22Rv1 (cell line): ENCODE data around the gene ERCC6.

ENCODE experiments used
- ZFX ChIP-seq: fragments of 450-650 bp; IDR thresholded peaks from 2 replicates; pipeline ENCODE4 v1.6.1; 2017; ENCODE audit warnings: antibody characterized with exemption, borderline replicate concordance
- TF ChIP-seq, protein P1 (sequence below): fragments of 450-650 bp; IDR thresholded peaks from 2 replicates; pipeline ENCODE4 v1.5.1; 2017; ENCODE audit warnings: mild to moderate bottlenecking

DNA sequence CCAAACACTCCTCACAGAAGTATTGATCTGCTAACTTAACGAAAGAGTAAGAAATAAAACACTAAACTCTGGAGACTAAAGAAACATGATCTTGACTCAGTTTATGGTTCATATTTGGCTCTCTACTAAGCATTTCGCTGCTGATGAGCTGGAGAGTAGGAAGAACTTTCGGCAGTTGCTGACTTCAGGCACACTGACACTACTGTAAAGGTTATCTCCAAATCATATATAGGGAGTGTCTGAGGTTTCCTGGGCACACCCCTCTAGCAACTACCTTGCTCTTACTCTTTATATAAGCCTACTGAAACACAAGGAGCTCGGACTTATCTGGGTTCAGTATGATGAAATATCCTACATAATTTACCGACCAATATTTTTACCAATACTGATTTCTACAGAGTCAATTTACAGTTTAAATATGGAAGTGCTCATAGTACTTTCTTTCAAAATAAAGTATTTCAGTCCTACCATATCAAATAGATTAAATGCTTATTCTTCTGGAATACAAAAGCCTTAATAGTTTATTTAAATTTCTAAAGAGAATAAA, 39.5 kb downstream of the ERCC6 start:
- TF ChIP-seq, protein P1, sequence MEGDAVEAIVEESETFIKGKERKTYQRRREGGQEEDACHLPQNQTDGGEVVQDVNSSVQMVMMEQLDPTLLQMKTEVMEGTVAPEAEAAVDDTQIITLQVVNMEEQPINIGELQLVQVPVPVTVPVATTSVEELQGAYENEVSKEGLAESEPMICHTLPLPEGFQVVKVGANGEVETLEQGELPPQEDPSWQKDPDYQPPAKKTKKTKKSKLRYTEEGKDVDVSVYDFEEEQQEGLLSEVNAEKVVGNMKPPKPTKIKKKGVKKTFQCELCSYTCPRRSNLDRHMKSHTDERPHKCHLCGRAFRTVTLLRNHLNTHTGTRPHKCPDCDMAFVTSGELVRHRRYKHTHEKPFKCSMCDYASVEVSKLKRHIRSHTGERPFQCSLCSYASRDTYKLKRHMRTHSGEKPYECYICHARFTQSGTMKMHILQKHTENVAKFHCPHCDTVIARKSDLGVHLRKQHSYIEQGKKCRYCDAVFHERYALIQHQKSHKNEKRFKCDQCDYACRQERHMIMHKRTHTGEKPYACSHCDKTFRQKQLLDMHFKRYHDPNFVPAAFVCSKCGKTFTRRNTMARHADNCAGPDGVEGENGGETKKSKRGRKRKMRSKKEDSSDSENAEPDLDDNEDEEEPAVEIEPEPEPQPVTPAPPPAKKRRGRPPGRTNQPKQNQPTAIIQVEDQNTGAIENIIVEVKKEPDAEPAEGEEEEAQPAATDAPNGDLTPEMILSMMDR, result no peak
- TF ChIP-seq ZFX, result no peak
